A673 (cell line): ENCODE results near the gene SYT11. TPM values are rescaled to one million over a fixed set of nuclear protein-coding genes. Genes with fewer than 3 reads are reported as not detected.

Experiments used
- BruUV-seq: library from RNA; stranded (reverse); fragments of 400-500 nt; replicated peaks from 2 replicates; lab custom pipeline; 2021; lab: Mats Ljungman, UMichigan
- CTCF ChIA-PET: fragments of 300-600 bp; sonication (Branson Sonifier 250); formaldehyde crosslinking; loops from one replicate; lab custom pipeline; 2022; ENCODE audit warnings: antibody characterized with exemption; lab: Charles Lee
- POLR2A ChIA-PET: fragments of 300-600 bp; sonication (Branson Sonifier 250); formaldehyde crosslinking; loops from one replicate; lab custom pipeline; 2022; ENCODE audit warnings: antibody characterized with exemption; ENCODE audit not compliant: low non-redundant PET; lab: Charles Lee
- DNase-seq: peaks from one replicate; pipeline ENCODE4 v3.0.0-alpha.2; 2015; ENCODE audit warnings: low spot score
- H3K27ac ChIP-seq: fragments of 200-600 bp; sonication (generic); 2 replicates; pipeline ENCODE4 v1.5.1; 2016; ENCODE audit warnings: mixed run types, low read depth, mild to moderate bottlenecking, mixed read lengths, antibody characterized with exemption, low read length; ENCODE audit not compliant: poor library complexity, severe bottlenecking
- H3K27me3 ChIP-seq: fragments of 200-600 bp; sonication (generic); replicated peaks from 2 replicates; pipeline ENCODE4 v1.6.1; 2017; ENCODE audit warnings: mixed run types, low read depth, mild to moderate bottlenecking, mixed read lengths, antibody characterized with exemption, low read length; ENCODE audit not compliant: insufficient read depth, poor library complexity
- H3K36me3 ChIP-seq: fragments of 200-600 bp; sonication (generic); 2 replicates; pipeline ENCODE4 v1.6.1; 2016; ENCODE audit warnings: mixed run types, mild to moderate bottlenecking, mixed read lengths, antibody characterized with exemption, low read length; ENCODE audit not compliant: insufficient read depth, poor library complexity, severe bottlenecking
- H3K4me1 ChIP-seq: fragments of 200-600 bp; sonication (generic); 2 replicates; pipeline ENCODE4 v1.6.1; 2017; ENCODE audit warnings: mixed run types, mild to moderate bottlenecking, mixed read lengths, antibody characterized with exemption, low read length; ENCODE audit not compliant: insufficient read depth, poor library complexity, severe bottlenecking
- H3K4me3 ChIP-seq: fragments of 200-600 bp; sonication (generic); 2 replicates; pipeline ENCODE4 v1.5.1; 2016; ENCODE audit warnings: low read depth, mixed run types, mild to moderate bottlenecking, mixed read lengths, low read length; ENCODE audit not compliant: poor library complexity, severe bottlenecking
- H3K9me3 ChIP-seq: fragments of 200-600 bp; sonication (generic); 2 replicates; pipeline ENCODE4 v1.6.1; 2016; ENCODE audit warnings: mixed run types, low read depth, mild to moderate bottlenecking, mixed read lengths, antibody characterized with exemption, low read length; ENCODE audit not compliant: poor library complexity, severe bottlenecking
- CTCF ChIP-seq: fragments of 300-800, 200-600 bp; sonication (generic); conservative IDR thresholded peaks from 2 replicates; pipeline ENCODE4 v1.5.1; 2017; ENCODE audit warnings: low read depth, mild to moderate bottlenecking, antibody characterized with exemption, low read length, moderate library complexity, mixed read lengths
- EZH2 ChIP-seq: fragments of 200-600 bp; sonication (generic); IDR thresholded peaks from 2 replicates; pipeline ENCODE4 v1.6.1; 2017; ENCODE audit warnings: borderline replicate concordance, low read depth, mild to moderate bottlenecking, mixed read lengths, antibody characterized with exemption, low read length; ENCODE audit not compliant: poor library complexity, severe bottlenecking
- intact Hi-C: fragments of 100-400 bp; cut with micrococcal nuclease; formaldehyde crosslinking; loops from one replicate; pipeline ENCODE4 v1.10.0; 2022; ENCODE audit not compliant: unreplicated experiment
- total RNA-seq: library from RNA; stranded (reverse); gene quantifications from 2 replicates; pipeline ENCODE4 v1.2.3, GENCODE V29; 2021

Gene SYT11
- total RNA-seq, 1 experiment from 2014 or later = 10.2 TPM

DNA sequence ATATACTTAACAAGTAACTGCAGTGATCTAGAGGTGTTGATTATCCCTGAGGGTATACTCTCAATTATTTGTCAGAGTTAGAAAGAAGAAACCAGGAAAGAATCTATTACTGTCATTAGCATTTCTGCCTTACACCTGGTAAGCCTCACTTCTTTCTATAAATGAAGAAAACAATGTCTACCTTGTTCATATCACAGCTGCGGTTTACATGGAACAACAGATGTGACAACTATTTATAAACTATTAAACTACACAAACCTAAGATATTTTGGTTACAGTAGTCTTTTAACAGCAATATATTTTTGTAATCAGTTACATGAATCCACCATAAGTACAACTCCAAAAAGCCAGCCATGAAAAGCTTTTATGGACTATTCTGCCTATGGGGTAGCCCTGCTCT lies 43.0 kb upstream of the SYT11 start:
- peaks cover 65% of the 10 kb centered on the region for H3K36me3 ChIP-seq
- no peaks in the 10 kb centered on the region for H3K9me3 ChIP-seq
- no peak for TF ChIP-seq EZH2
- no peak for TF ChIP-seq CTCF
- no TSS peak for BruUV-seq
- ChIA-PET POLR2A (no interaction called here), CTCF (interaction anchor here (0.6 kb wide), 1 partner anchor 1514 kb away, joined by 3 read pairs; no protein-coding TSS in a partner anchor)
- no peaks in the 10 kb centered on the region for H3K4me1 ChIP-seq
- H3K27ac ChIP-seq = no peak overlapping the region
- DNase-seq = no peak
- intact Hi-C loops = no loop called here
- no peaks in the 10 kb centered on the region for H3K27me3 ChIP-seq
- no peak overlapping the region for H3K4me3 ChIP-seq

DNA sequence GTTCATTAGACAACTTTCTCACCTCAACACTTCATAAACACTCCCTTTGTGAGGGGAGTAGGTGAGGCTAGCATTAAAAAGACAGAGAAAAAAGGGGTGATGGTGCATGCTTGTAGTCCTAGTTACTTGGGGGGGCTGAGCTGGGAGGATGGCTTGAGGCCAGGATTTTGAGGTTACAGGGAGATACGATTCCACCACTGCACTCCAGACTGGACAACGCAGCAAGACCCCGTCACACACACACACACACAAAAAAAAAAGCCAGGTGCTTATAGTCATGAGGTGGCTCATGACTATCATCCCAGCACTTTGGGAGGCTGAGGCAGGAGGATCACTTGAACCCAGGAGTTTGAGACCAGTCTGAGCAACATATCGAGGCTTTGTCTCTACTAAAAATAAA lies 31.9 kb upstream of the SYT11 start:
- Histone ChIP-seq H3K4me3 (no peak overlapping the region), H3K27ac (no peak overlapping the region), H3K36me3 (peaks cover 10% of the 10 kb centered on the region), H3K9me3 (no peaks in the 10 kb centered on the region), H3K27me3 (no peaks in the 10 kb centered on the region), H3K4me1 (no peaks in the 10 kb centered on the region)
- no TSS peak for BruUV-seq
- CTCF ChIA-PET = no interaction called here
- TF ChIP-seq EZH2 = no peak
- no peak for TF ChIP-seq CTCF
- intact Hi-C loops = no loop called here
- POLR2A ChIA-PET = no interaction called here
- no peak for DNase-seq

- no peak for DNase-seq
- Histone ChIP-seq H3K27ac (no peak overlapping the region), H3K4me1 (no peaks in the 10 kb centered on the region), H3K27me3 (no peaks in the 10 kb centered on the region), H3K4me3 (no peak overlapping the region), H3K36me3 (no peaks in the 10 kb centered on the region), H3K9me3 (no peaks in the 10 kb centered on the region)
- BruUV-seq = no TSS peak
- intact Hi-C loops = no loop called here
- ChIA-PET CTCF (no interaction called here), POLR2A (no interaction called here)
- no peak for TF ChIP-seq CTCF
These were observed 27.9 kb upstream of the SYT11 start for GRCh38 chr1:155831279-155831976.
